Measurements from ENCODE around the gene MYO1D. TPM values are rescaled to one million over a fixed set of nuclear protein-coding genes. Genes with fewer than 3 reads are reported as not detected.
"Not testable (repeated sequence)": the region's sequence is repeated elsewhere in the genome, so short reads cannot be mapped to it uniquely, and the experiment has no call there.

The MYO1D gene
- total RNA-seq, 2 donors from 2014 or later: 14.7 to 22.6 TPM

GRCh38 chr17:32529604-32530003 is 347.3 kb downstream of the MYO1D start:
- DNase-seq: no peak
- Mint-ChIP-seq H3K4me3 (no peak overlapping the region), H3K27me3 (ENCODE audit: low read depth) (no peaks in the 10 kb centered on the region), H3K4me1 (ENCODE audit: low read depth) (peaks cover 52% of the 10 kb centered on the region), H3K36me3 (ENCODE audit: insufficient read depth in 2 of 2) (peaks cover 0 to 8% of the 10 kb centered on the region in 2 donors), H3K27ac (no peak overlapping the region), H3K9me3 (no peaks in the 10 kb centered on the region)
- ATAC-seq (replicated peaks in 1 of 2): no peak

DNA sequence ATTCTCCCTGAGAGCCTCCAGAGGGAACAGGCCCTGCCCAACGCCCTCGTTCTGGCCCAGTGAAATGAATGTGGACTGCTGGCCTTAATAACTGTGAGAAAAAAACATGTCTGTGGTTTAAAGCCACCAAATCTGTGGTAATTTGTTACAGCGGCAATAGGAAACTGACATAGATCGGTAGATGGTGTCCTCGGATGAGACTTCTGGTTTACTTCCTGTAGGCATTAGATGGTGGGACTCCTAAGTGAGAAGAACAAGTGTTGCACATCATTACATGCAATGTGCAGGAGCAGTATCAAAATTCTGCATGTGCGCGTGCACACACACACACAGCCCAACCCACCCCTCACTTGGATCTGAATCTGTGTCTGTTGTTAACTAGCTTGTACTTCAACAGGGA is 348.1 kb downstream of the MYO1D start:
- H3K27ac Mint-ChIP-seq: no peak overlapping the region
- DNase-seq (no peak), ATAC-seq (replicated peaks in 1 of 2) (no peak)
- peaks cover 0 to 8% of the 10 kb centered on the region in 2 donors for H3K36me3 Mint-ChIP-seq (ENCODE audit: insufficient read depth in 2 of 2)
- no peaks in the 10 kb centered on the region for H3K9me3 Mint-ChIP-seq
- H3K4me1 Mint-ChIP-seq (ENCODE audit: low read depth): peaks cover 59% of the 10 kb centered on the region
- no peaks in the 10 kb centered on the region for H3K27me3 Mint-ChIP-seq (ENCODE audit: low read depth)
- H3K4me3 Mint-ChIP-seq: no peak overlapping the region

- Mint-ChIP-seq H3K4me3 (no peak overlapping the region), H3K36me3 (ENCODE audit: insufficient read depth in 2 of 2) (peaks cover 0 to 9% of the 10 kb centered on the region in 2 donors), H3K4me1 (ENCODE audit: low read depth) (peaks cover 66% of the 10 kb centered on the region), H3K9me3 (no peaks in the 10 kb centered on the region), H3K27me3 (ENCODE audit: low read depth) (no peaks in the 10 kb centered on the region), H3K27ac (no peak overlapping the region)
- no peak for DNase-seq
- ATAC-seq (replicated peaks in 1 of 2): no peak
Observed at GRCh38 chr17:32527146-32527545, 349.8 kb downstream of the MYO1D start.

- Mint-ChIP-seq H3K9me3 (no peaks in the 10 kb centered on the region), H3K27me3 (ENCODE audit: low read depth) (no peaks in the 10 kb centered on the region), H3K4me1 (ENCODE audit: low read depth) (peaks cover 86% of the 10 kb centered on the region), H3K4me3 (peak overlapping the region; percentile 29 to 42), H3K36me3 (ENCODE audit: insufficient read depth in 2 of 2) (peaks cover 0 to 9% of the 10 kb centered on the region in 2 donors), H3K27ac (peak overlapping the region; percentile 52)
- no peak for ATAC-seq (replicated peaks in 1 of 2)
- no peak for DNase-seq
Observed at GRCh38 chr17:32525122-32525521, 351.8 kb downstream of the MYO1D start.

GRCh38 chr17:32524553-32524880 is 352.4 kb downstream of the MYO1D start:
- ATAC-seq (replicated peaks in 1 of 2); H3K36me3 Mint-ChIP-seq (ENCODE audit: insufficient read depth in 2 of 2); H3K27me3 Mint-ChIP-seq (ENCODE audit: low read depth); H3K9me3 Mint-ChIP-seq; DNase-seq: not testable (repeated sequence)
- peak overlapping the region in 1 of 2 donors; percentile 75 for H3K4me3 Mint-ChIP-seq
- peaks cover 92% of the 10 kb centered on the region for H3K4me1 Mint-ChIP-seq (ENCODE audit: low read depth)
- peak overlapping the region; percentile 52 for H3K27ac Mint-ChIP-seq

GRCh38 chr17:32523827-32524552 is 352.9 kb downstream of the MYO1D start:
- ATAC-seq (replicated peaks in 1 of 2): peak; percentile 66 to 68
- Mint-ChIP-seq H3K9me3 (no peaks in the 10 kb centered on the region), H3K27me3 (ENCODE audit: low read depth) (no peaks in the 10 kb centered on the region), H3K36me3 (ENCODE audit: insufficient read depth in 2 of 2) (peaks cover 0 to 9% of the 10 kb centered on the region in 2 donors), H3K27ac (peak overlapping the region; percentile 88), H3K4me1 (ENCODE audit: low read depth) (peaks cover 94% of the 10 kb centered on the region), H3K4me3 (peak overlapping the region; percentile 75 to 82)
- peak; percentile 49 to 57 for DNase-seq

DNA sequence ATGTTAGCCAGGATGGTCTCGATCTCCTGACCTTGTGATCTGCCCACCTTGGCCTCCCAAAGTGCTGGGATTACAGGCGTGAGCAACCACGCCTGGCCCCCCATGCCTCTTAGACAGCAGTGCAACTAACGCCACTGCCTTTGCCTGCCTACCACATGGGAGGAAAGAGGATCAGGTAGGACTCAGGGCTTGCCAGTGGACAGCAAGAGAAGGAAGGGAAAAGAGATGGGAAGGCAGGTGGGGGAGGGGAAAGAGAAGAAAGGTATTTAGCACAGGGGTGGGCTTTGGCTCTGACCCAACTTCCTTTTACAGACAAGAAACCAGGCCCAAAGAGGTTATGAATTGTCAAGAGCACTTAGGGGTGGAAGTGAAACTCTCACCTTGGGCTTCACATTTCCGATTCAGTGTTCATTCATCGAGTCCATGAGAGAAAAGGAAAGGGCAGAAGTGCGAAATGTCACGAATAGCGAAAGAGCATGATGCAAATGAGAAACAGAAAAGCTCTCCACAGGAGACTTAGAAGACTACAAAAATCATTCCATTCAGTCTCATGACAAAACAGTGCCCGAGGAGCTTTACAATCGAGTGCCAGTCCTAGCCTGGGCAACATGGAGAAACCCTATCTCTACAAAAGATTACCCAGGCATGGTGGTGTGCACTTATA is 353.8 kb downstream of the MYO1D start:
- Mint-ChIP-seq H3K4me3 (peak overlapping the region; percentile 75 to 82), H3K27ac (peak overlapping the region; percentile 88), H3K27me3 (ENCODE audit: low read depth) (no peaks in the 10 kb centered on the region), H3K9me3 (no peaks in the 10 kb centered on the region), H3K4me1 (ENCODE audit: low read depth) (peaks cover 94% of the 10 kb centered on the region), H3K36me3 (ENCODE audit: insufficient read depth in 2 of 2) (peaks cover 0 to 9% of the 10 kb centered on the region in 2 donors)
- DNase-seq (peak; percentile 69 to 75), ATAC-seq (replicated peaks in 1 of 2) (peak; percentile 61 to 69)

- H3K9me3 Mint-ChIP-seq: no peaks in the 10 kb centered on the region
- DNase-seq: no peak
- H3K27ac Mint-ChIP-seq: peak overlapping the region; percentile 47
- H3K4me1 Mint-ChIP-seq (ENCODE audit: low read depth): peaks cover 99% of the 10 kb centered on the region
- no peaks in the 10 kb centered on the region for H3K27me3 Mint-ChIP-seq (ENCODE audit: low read depth)
- peaks cover 0 to 3% of the 10 kb centered on the region in 2 donors for H3K36me3 Mint-ChIP-seq (ENCODE audit: insufficient read depth in 2 of 2)
- no peak for ATAC-seq (replicated peaks in 1 of 2)
- H3K4me3 Mint-ChIP-seq: peak overlapping the region; percentile 87 to 93
Observed at GRCh38 chr17:32520737-32521404, 356.1 kb downstream of the MYO1D start.

DNA sequence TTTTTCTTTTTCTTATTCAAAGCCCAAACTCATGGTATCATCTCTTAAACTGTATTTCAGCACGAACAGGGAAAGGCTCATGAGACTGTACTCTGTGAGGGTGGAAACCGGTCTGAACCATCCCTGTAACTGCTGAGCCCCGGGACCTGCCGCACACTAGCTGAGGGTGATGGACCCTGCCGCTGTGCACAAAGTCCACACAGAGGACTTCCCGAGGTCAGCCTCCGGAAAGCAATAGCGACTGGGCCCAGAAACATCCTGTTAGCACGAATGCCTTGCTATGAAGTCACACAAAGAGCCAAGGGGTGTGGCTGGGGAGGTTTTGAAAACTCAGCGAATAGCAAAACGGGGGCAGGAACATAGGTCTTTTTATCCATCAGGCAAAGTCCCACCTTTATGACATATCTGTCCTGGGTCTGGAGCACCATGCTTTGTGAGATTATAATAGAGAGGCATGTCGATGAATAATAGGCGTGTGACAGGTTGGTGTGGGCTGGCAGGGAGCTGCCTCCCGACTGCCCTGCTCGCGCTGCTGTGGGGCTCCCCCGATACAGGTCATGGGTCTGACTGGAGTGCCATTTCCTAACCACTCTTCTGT is 356.7 kb downstream of the MYO1D start:
- peaks cover 0 to 3% of the 10 kb centered on the region in 2 donors for H3K36me3 Mint-ChIP-seq (ENCODE audit: insufficient read depth in 2 of 2)
- H3K27ac Mint-ChIP-seq: peak overlapping the region; percentile 47
- H3K4me1 Mint-ChIP-seq (ENCODE audit: low read depth): peaks cover 99% of the 10 kb centered on the region
- peak overlapping the region; percentile 87 to 93 for H3K4me3 Mint-ChIP-seq
- peak; percentile 29 to 48 for ATAC-seq (replicated peaks in 1 of 2)
- peak; percentile 61 to 74 for DNase-seq
- no peaks in the 10 kb centered on the region for H3K27me3 Mint-ChIP-seq (ENCODE audit: low read depth)
- no peaks in the 10 kb centered on the region for H3K9me3 Mint-ChIP-seq

DNA sequence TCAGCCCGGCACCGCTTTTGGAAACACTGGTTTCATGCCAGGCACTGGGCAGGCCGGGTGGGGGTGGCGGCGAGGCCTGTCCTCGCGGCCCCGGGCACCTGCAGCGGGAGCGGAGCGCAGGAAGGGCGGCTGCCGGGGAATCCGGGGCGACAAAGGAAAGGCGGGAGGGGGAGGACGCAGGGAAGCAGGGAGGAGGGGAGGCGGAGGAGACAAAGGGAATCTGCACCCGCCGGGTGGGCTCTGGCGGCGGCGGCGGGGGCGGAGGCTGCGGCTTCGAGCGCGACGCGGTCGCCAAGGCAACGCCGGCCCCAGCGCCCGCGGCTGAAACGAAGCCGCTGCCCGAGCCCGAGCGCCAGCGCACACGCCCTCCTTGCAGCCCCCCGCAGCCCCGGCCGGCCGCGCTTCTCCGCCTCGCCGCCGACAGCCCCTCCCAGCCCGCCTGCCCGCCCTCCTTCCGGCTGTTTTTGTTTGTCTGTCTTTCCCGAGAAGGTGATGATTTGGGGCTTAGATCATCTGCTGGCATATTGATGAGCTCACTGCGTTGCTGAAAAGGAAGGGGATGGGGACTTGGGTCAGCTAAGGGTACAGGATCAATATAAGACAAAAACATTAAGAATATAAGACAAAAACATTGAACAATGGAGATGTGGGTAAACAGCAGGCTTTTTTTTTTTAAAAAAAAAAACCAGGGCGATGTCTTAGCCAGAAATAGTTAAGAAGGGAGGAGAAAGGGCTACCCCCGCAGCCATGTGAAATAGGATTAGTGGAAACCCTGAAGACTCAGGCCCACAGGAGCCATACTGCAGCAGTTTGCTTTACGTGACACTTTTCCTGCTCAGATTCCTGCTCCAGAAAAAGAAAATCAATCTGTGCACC is 357.5 kb downstream of the MYO1D start:
- no peaks in the 10 kb centered on the region for H3K27me3 Mint-ChIP-seq (ENCODE audit: low read depth)
- peak; percentile 16 to 20 for ATAC-seq (replicated peaks in 1 of 2)
- peak overlapping the region; percentile 47 for H3K27ac Mint-ChIP-seq

DNA sequence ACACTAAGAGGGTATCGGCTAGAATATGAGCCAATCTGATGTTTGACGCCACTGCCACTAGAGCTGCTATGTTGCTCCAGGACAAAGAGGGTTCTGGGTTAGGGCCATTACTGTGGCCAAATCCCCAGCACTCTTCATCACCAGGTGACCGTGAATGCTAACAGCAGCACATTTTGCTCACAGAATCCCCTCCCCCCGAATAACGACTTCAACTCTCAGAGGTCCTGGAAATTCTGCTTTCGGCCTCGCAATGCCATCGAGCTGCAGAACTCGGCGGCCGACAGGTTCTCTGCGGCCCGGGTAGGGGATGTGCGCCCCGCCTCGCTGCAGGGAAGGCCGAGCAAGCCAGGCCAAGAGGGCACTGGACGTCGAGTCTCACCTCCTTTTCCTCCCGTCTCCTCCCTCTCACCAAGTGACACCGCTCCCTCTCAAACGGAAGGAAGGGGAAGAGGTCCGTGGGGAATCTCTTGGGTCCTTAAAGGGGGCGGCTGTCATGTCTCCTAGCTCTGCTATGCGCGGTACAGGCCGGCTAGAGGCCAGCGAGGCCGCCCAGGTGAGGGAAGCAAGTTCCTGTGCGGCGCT is 358.2 kb downstream of the MYO1D start:
- Mint-ChIP-seq H3K9me3 (no peaks in the 10 kb centered on the region), H3K4me3 (peak overlapping the region; percentile 87 to 93), H3K27me3 (ENCODE audit: low read depth) (no peaks in the 10 kb centered on the region), H3K4me1 (ENCODE audit: low read depth) (peaks cover 93% of the 10 kb centered on the region), H3K36me3 (ENCODE audit: insufficient read depth in 2 of 2) (peaks cover 0 to 3% of the 10 kb centered on the region in 2 donors), H3K27ac (peak overlapping the region; percentile 43)
- ATAC-seq (replicated peaks in 1 of 2): no peak
- DNase-seq: no peak

More for the DNA sequence above, 357.5 kb downstream of the MYO1D start:
- Mint-ChIP-seq H3K4me1 (ENCODE audit: low read depth) (peaks cover 99% of the 10 kb centered on the region), H3K4me3 (peak overlapping the region; percentile 87 to 93), H3K9me3 (no peaks in the 10 kb centered on the region), H3K36me3 (ENCODE audit: insufficient read depth in 2 of 2) (peaks cover 0 to 3% of the 10 kb centered on the region in 2 donors)
- peak; percentile 73 to 75 for DNase-seq

DNA sequence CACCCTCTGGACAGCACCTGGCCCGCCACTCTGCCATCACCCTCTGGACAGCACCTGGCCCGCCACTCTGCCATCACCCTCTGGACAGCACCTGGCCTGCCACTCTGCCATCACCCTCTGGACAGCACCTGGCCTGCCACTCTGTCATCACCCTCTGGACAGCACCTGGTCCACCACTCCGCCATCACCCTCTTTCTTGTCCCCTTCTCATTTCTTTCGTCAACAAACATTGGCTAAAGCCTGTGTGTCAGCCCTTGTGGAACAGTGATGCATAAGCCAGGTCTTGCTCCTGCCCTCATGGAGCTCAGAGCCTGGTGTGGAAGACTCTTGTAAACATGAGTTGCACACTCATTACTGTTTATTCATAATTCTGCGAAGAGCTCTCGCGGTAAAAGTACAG is 358.9 kb downstream of the MYO1D start:
- DNase-seq (no peak), ATAC-seq (replicated peaks in 1 of 2) (no peak)
- no peaks in the 10 kb centered on the region for H3K27me3 Mint-ChIP-seq (ENCODE audit: low read depth)
- H3K4me3 Mint-ChIP-seq: peak overlapping the region; percentile 87 to 93
- H3K4me1 Mint-ChIP-seq (ENCODE audit: low read depth): peaks cover 93% of the 10 kb centered on the region
- peaks cover 0 to 3% of the 10 kb centered on the region in 2 donors for H3K36me3 Mint-ChIP-seq (ENCODE audit: insufficient read depth in 2 of 2)
- no peak overlapping the region for H3K27ac Mint-ChIP-seq
- H3K9me3 Mint-ChIP-seq: no peaks in the 10 kb centered on the region

Data from activated T-cell treated with anti-CD3 and anti-CD28 coated beads, Interleukin-2, amount 50 U/mL, for 72 hours (primary cell).